CD1c-positive myeloid dendritic cell (primary cell): ENCODE measurements around the gene ALCAM.

Source experiments
- DNase-seq: peaks from one replicate; pipeline ENCODE4 v3.0.0-alpha.2; 2016; ENCODE audit errors: extremely low spot score

ALCAM gene

DNA sequence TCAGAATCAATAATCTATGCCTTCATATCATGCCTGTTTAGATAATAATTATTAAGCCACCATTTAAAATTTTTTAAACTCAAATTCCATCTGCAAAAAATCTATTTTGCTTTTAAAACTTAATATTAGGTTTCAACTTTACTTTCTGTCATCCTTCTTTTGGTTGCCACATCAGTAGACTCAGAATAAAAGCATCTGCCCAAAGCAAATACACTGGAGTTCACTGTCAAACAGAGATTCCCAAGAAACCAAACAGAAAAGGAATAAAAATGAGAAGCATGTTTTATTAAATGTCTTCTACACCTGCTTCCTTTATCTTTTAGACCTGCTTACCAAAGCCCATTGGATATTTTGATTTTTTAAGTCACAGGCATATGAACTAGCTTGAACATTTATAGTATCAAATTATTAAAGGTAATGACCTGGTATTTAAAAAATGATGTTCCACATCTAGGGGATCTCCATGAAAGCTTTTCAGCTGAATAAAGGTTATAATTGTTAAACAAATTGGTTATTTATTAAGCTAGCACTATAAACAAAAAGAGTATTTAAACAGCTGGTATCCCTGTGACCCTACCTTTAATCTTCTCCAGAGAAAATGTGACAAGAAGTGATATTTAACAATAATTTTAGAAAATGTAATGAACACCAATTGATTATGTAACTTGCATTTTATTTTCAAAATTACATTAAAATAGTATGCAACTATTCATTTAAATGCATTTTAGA, 62.5 kb downstream of the ALCAM start:
- no peak for DNase-seq

GRCh38 chr3:105430455-105430854, 63.7 kb downstream of the ALCAM start:
- DNase-seq = peak; percentile 27

DNA sequence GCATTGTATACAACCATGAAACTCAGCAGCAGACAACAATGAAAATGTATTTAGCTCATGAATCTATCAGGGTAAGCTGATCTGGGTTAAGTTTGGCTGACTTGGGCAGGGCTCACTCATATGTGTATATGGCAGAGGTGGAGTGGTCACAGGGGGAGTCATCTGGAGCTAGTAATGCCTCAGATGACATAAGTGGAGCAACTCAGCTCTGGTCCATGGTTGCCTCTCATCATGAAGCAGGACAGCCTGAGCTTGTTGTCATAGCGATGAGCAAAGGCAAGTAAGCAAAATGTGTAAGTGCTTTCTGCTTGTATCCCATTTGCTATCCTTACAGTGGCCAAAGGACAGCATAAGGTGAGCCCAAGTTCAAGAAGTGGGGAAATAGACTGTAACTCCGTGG, 64.5 kb downstream of the ALCAM start:
- DNase-seq = no peak

DNA sequence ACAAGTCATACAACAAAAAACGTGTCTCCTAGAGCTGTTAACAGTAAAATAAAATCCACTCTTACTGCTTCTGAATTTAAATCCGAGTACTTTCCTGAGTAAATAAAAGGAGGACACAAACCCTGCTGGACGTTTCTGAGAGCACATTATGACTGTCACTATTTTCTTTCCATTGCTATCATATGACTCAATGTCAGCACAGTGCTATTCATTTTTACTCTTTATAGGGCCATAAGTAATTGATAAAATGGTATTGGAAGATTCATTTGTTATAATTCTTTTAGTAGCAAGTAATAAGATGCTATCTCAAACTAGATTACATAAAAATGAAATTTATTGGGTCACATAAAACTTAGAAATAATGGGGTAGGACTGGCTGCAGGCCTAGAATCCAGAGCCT, 68.6 kb downstream of the ALCAM start:
- no peak for DNase-seq

GRCh38 chr3:105436687-105437086, 70.0 kb downstream of the ALCAM start:
- no peak for DNase-seq

GRCh38 chr3:105440113-105440512, 73.4 kb downstream of the ALCAM start:
- no peak for DNase-seq

- no peak for DNase-seq
Observed at GRCh38 chr3:105444725-105445124, 78.0 kb downstream of the ALCAM start.

GRCh38 chr3:105448338-105448982, 81.8 kb downstream of the ALCAM start:
- DNase-seq = no peak

DNA sequence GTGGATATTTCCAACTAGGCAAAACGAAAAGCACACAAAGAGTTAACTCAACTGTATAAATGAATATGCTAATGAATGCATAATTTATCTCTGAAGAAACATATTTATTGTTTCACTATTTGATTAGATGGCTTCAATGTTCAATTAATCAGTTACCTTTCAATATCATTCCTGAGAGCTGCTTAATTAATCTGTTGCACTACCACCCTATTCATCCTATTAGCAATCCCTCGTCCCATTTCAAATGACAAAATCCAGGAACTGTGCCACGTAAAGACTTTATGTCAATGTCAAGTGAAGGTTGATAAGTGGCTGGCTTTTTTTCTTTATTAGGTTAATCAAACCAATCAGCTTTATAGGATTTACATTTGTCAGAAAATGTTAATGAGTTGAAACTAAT, 82.7 kb downstream of the ALCAM start:
- DNase-seq = no peak

DNA sequence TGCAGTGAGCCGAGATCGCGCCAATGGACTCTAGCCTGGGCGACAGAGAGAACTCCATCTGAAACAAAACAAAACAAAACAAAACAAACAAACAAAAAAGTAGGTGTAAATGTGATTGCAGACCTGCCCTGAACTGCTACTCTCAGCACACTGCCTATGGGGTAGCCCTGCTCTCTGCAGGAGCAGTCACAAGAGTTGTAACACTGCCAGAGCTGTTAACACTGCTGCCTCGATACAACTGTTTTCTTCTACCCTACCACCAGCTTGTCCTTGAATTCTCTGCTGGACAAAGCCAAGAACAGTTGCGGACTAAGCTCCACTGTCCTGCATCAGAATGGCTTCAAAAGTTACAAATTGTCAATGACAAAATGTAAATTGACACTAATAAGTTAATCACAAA, 89.3 kb downstream of the ALCAM start:
- DNase-seq = no peak

GRCh38 chr3:105458518-105459215, 92.0 kb downstream of the ALCAM start:
- no peak for DNase-seq

DNA sequence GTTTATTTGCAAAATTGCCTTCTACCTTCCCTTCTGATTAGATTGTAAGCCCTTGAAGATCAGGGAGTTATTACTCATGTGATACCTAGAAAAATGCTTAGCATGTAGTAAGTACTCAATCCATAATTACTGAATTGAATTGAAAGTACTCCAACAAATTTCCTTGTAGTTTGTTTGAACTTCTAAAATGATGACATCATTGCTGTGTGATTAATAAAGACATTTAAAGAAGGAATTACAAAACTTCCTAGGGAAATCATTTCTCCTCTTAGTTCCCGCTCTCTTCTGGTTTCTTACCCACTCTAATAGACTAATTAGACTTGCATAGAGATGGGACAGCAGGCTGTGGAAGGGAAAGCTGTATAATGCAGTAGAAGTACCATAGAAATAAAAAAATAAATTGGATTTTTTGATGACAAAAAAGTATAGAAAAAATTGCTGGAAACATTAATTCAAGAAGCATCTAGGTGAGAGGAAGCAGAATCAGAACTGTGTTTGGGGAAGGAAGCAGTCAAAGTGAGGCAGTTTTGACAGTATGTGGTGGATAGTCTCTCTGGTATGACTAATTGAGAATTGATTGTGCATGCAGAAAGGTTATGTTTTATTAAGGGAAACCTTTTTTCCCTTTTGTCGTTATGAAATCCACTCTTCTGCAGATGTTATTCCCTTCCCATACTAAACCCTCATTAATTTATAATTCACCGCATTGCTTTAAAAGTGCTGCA, 93.0 kb downstream of the ALCAM start:
- DNase-seq = peak; percentile 3

- no peak for DNase-seq
Observed at GRCh38 chr3:105463620-105464019, 96.9 kb downstream of the ALCAM start.

- no peak for DNase-seq
Observed at GRCh38 chr3:105465251-105465853, 98.6 kb downstream of the ALCAM start.

DNA sequence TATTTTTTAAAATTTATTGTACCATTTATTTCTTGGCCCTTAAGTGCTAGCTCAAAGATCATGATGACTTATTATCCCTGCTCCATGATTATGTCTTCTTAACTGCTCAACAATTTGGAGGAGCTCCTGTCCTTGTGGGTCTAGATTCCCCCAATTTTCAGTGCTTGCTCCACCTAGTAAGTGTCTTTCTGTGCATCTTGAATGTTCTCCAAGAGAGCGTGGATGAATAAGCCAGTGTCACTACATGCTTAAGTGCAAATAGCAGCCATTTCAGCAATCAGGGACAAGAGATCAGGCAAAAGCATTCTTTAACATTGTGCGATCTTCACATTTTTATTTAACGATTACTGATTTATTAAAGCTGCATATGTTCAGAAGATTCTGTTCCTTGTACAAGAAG, 99.4 kb downstream of the ALCAM start:
- DNase-seq = no peak

GRCh38 chr3:105466495-105467404, 100.0 kb downstream of the ALCAM start:
- no peak for DNase-seq

DNA sequence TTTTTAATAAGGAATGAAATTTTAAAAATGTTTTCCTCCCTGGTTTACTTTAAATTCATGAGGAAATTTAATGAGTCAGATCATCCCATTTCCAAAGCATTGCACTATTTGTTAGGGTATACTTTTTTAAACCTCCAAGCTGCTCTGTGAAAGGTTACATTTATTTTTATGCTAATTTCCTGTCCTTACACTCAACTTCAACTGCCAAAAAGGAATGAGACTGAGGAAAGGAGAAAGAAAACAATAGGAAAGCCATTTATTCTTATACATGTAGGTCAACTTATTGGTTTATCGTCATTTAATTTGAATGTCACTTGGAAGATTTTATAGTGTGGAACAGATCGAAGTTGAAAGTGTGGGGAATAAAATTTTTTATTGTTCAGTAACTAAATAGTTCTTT, 104.1 kb downstream of the ALCAM start:
- DNase-seq = no peak

DNA sequence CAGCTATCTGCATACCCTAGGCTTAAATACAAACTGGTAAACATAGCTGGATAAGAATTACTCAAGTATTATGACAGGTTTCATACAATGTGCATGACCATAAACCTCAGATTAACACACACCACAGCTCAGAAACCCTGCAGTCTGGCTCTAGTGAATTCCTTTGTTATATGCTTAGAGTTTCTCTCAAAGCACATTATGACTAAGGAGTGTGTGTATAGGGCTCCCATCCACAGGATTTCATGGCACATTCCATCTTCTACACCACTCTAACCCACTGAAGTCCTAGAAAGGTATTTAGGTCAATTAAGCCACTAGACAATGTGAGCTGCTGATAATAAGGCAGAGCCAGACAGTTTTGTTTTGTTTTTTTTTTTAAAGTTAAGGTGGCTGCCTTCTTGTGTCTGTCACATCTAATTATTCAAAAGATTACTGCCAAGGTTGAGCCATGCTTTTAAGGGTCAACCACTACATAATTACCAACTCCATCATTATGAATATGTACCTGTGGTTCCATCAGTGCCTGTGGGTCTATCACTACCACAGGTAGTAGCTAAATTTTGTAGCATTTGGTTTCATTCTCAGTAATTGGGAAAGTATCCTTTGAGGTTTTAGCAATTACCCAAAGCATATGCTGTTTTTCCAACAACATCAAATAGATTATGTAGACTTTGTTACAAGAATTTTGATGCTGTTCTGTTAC, 107.0 kb downstream of the ALCAM start:
- no peak for DNase-seq

GRCh38 chr3:105480768-105481167, 114.1 kb downstream of the ALCAM start:
- DNase-seq = no peak

- no peak for DNase-seq
Observed at GRCh38 chr3:105483476-105483875, 116.8 kb downstream of the ALCAM start.
